Fibroblast of the aortic adventitia (primary cell): ENCODE results near the gene GDPD5. TPM values are rescaled to one million over a fixed set of nuclear protein-coding genes. Genes with fewer than 3 reads are reported as not detected.

Source experiments
- DNase-seq: peaks from one replicate; pipeline ENCODE4 v3.0.0-alpha.2; 2010; ENCODE audit warnings: low read depth
- H3K4me3 ChIP-seq: 2 replicates; pipeline ENCODE4 v1.5.1; 2011; ENCODE audit warnings: low read depth, mild to moderate bottlenecking, control low read depth, low read length, moderate library complexity
- small RNA-seq: library from RNA; depleted of rRNA; stranded (forward); fragments of <200 nt; gene quantifications from one replicate; pipeline ENCODE3, GENCODE V24; 2012
- total RNA-seq: library from RNA; depleted of rRNA; stranded (reverse); fragments of >200 nt; gene quantifications from 2 replicates; pipeline ENCODE4 v1.2.3, GENCODE V29; 2012; ENCODE audit warnings: low replicate concordance
- TF ChIP-seq, protein P1 (sequence below): IDR thresholded peaks from 2 replicates; pipeline ENCODE4 v1.5.1; 2011; ENCODE audit warnings: mild to moderate bottlenecking, low read length, control low read depth, inconsistent platforms; ENCODE audit not compliant: insufficient read depth

GDPD5 gene
- total RNA-seq, 1 donor, result 5.3 TPM

DNA sequence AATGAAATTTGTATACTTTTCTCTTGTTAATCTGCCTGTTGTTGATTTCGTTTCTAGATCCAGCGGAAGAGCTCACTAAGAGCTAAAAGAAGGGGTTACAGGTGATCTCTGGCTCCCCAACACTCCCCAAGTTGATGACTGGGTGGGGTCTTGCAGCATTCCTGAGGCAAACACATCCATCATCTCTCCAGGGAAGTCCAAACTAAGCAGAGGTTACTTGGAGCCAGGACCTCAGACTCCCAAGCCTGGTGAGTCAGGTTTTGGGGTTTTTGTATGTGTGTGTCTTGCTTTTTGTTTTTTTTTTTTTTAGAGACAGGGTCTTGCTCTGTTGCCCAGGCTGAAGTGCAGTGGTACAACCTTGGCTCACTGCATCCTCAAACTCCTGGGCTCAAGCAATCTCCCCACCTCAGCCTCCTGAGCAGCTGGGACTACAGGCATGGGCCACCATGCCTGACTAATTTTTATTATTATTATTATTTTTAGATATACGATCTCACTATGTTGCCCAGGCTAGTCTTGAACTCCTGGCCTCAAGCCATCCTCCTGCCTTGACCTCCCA, 137.9 kb downstream of the GDPD5 start:
- no peak for DNase-seq
- H3K4me3 ChIP-seq, result no peak overlapping the region
- TF ChIP-seq, protein P1, sequence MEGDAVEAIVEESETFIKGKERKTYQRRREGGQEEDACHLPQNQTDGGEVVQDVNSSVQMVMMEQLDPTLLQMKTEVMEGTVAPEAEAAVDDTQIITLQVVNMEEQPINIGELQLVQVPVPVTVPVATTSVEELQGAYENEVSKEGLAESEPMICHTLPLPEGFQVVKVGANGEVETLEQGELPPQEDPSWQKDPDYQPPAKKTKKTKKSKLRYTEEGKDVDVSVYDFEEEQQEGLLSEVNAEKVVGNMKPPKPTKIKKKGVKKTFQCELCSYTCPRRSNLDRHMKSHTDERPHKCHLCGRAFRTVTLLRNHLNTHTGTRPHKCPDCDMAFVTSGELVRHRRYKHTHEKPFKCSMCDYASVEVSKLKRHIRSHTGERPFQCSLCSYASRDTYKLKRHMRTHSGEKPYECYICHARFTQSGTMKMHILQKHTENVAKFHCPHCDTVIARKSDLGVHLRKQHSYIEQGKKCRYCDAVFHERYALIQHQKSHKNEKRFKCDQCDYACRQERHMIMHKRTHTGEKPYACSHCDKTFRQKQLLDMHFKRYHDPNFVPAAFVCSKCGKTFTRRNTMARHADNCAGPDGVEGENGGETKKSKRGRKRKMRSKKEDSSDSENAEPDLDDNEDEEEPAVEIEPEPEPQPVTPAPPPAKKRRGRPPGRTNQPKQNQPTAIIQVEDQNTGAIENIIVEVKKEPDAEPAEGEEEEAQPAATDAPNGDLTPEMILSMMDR, result no peak

DNA sequence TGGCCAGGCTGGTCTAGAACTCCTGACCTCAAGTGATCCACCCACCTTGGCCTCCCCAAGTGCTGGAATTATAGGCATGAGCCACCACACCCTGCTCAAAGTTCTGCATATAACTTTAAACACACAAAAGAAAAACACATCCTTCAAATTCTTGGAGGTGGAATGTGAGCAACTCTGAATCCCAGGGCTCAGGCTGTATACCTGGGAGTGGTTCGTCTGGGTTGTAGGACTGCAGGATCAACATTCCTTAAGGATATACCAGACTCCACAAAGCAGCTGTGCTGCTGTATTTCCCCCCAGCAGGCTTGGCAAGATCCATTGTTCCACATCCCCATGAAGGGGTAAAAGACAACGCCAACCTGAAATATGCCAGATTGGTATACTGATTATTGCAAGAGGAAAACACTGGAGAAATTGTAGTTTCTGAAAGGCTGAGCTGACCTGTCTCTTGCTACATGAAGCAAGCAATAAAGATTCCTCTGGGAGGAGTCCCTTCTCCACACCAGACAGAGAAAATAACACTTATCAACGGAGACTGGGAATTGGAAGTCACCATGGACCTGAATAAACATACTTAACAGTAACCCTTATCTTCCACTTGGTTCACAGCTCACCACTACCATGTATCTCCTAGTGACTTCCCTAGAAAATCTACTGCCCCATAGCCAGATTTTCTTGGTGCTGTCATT, 138.7 kb downstream of the GDPD5 start:
- no peak overlapping the region for H3K4me3 ChIP-seq
- DNase-seq, result no peak
- TF ChIP-seq, protein P1, result no peak

Small RNA genes lying within 50 kb of the gene (small RNA-seq; reads per million reads assigned to genes)
- gene SNORD15A, result not detected
- 6,778 reads per million, percentile 100 among the genes with 10 or more reads in this experiment for gene SNORD15B

Other genes with a start within 250 kb of the GDPD5 start
- 32.0 and 36.3 TPM in 2 replicates for gene ARRB1, start 174.3 kb downstream of the GDPD5 start, total RNA-seq
- gene RPS3, start 126.4 kb downstream of the GDPD5 start, total RNA-seq, result 2,208 and 3,605 TPM in 2 replicates
- gene KLHL35, start 92.7 kb downstream of the GDPD5 start, total RNA-seq, result 3.0 and 3.8 TPM in 2 replicates
- 374 and 497 TPM in 2 replicates for gene SERPINH1, start 36.3 kb upstream of the GDPD5 start, total RNA-seq
- 3.4 and 10.0 TPM in 2 replicates for gene MAP6, start 143.1 kb upstream of the GDPD5 start, total RNA-seq
- gene MOGAT2, start 191.9 kb upstream of the GDPD5 start, total RNA-seq, result not detected in 2 replicates
- gene DGAT2, start 242.8 kb upstream of the GDPD5 start, total RNA-seq, result 0.16 and 13.4 TPM in 2 replicates